PC-9 (cell line): Measurements from ENCODE around the gene GHR.

Experiments used
- CTCF ChIP-seq: fragments of 200-600 bp; sonication (generic); conservative IDR thresholded peaks from 2 replicates; pipeline ENCODE4 v1.6.1; 2017; ENCODE audit warnings: mixed run types, antibody characterized with exemption, mild to moderate bottlenecking, moderate library complexity
- EZH2 ChIP-seq: fragments of 200-600 bp; sonication (generic); IDR thresholded peaks from 2 replicates; pipeline ENCODE4 v1.8.0; 2017; ENCODE audit warnings: antibody characterized with exemption, low read depth

- TF ChIP-seq CTCF = no peak
- TF ChIP-seq EZH2 = no peak
Measured at GRCh38 chr5:42422656-42423280, 471 bp upstream of the GHR start.
